GM10266 (cell line): ENCODE measurements around the gene PBLD.
"Not testable (repeated sequence)": the region's sequence is repeated elsewhere in the genome, so short reads cannot be mapped to it uniquely, and the experiment has no call there.

Experiments
- DNase-seq: peaks from one replicate; pipeline ENCODE4 v3.0.0; 2012; ENCODE audit errors: extremely low spot score
- TF ChIP-seq, protein P1 (sequence below): IDR thresholded peaks from 2 replicates; pipeline ENCODE4 v1.5.1; 2012; ENCODE audit warnings: mild to moderate bottlenecking, low read depth; ENCODE audit not compliant: control insufficient read depth, insufficient read depth; ENCODE audit errors: missing control alignments

The PBLD gene

DNA sequence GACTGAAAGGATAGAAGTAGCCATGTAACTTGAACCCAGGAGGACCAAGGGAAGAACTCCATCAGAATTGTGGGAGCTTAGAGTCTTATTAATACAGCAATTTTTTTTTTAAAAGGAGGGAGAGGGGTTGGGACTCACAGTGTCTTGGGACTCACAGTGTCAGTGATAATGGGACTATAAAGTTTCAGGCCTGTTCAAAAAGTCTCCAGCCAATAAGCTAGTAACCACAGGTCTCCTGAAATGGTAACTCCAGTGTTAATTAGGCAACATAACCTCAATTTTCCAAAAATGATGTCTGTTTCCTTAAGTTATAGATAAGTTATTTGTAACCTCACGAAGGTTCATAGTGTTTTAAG, 3.2 kb downstream of the PBLD start:
- TF ChIP-seq, protein P1, sequence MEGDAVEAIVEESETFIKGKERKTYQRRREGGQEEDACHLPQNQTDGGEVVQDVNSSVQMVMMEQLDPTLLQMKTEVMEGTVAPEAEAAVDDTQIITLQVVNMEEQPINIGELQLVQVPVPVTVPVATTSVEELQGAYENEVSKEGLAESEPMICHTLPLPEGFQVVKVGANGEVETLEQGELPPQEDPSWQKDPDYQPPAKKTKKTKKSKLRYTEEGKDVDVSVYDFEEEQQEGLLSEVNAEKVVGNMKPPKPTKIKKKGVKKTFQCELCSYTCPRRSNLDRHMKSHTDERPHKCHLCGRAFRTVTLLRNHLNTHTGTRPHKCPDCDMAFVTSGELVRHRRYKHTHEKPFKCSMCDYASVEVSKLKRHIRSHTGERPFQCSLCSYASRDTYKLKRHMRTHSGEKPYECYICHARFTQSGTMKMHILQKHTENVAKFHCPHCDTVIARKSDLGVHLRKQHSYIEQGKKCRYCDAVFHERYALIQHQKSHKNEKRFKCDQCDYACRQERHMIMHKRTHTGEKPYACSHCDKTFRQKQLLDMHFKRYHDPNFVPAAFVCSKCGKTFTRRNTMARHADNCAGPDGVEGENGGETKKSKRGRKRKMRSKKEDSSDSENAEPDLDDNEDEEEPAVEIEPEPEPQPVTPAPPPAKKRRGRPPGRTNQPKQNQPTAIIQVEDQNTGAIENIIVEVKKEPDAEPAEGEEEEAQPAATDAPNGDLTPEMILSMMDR, result no peak
- DNase-seq, result no peak

DNA sequence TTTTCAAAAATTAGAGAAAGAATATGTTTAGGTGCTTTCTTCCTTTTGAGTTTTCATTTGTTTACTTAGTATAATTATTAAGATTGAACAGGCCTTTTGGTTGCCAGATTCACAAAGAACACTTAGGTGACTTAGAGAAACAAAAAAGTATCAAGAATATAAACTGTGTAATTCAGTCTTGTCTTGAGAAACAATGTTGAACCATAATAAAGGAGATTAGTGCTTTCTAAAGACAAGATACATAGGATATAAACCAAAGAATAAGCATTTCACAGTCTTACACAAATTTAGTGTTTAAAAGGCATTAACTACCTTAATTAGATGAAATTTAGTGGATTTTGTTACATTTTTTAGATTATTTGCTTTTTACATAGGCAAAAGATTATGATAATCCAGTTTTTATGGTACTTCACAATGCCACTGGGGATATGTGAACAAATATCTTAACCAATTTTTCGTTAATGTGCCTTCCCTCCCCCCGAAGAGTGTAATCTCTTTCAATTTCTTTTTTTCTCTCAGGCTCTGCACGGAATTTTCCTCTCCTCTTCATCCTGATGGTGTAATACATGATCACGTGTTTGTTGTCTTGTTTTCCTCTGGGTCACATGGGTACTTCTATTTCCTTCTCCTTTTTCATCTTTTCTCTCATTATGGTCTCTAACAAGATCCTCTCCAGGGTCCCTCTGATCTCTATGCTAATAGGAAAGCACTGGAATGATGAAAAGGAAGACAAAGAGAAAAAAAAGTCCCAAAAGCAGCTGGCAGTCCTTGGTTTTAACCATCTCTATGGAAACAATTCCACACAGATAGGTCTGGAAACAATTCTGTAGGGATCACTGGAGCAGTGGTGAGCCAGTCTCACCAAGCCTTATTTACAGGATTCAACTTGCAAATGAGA, 4.6 kb downstream of the PBLD start:
- no peak for DNase-seq
- TF ChIP-seq, protein P1, result no peak

DNA sequence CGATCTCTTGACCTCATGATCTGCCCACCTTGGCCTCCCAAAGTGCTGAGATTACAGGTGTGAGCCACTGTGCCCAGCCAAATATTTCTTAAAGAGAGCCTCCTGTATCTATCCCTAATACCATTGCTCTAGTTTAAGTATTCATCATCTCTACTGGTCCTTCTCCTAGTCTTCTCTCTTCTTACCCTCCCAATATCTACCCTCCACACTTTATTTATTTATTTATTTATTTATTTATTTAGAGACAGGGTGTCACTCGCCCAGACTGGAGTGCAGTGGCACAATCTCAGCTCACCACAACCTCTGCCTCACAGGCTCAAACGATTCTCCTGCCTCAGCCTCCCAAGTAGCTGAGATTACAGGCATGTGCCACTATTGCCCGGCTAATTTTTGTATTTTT, 8.3 kb downstream of the PBLD start:
- not testable (repeated sequence) for DNase-seq

DNA sequence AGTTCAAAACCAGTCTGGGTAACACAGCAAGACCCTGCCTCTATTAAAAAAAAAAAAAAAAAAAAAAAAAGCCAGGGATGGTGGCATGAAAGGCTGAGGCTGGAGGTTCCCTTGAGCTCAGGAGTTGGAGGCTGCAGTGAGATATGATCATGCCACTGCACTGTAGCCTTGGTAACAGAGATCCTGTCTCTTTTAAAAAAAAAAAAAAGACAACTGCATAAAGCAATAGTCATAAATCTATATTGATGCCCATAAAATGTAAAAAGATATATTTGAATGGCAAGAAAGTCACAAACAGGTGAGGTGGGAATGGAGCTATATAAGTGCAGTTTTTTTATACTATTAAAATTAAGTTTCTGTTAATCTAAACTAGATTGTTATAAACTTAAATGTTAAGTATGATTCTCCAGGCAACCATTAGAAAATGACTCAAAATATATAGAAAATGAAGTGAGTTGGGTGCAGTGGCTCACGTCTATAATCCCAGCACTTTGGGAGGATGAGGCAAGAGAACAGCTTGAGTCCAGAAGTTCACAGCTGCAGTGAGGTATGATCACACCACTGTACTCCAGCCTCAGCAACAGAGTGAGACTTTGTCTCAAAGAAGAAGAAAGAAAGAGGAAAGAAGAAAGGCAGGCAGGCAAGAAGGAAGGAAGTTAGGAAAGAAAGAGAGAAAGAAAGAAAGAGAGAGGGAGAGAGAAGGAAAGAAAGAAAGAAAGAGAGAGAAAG, 14.2 kb downstream of the PBLD start:
- TF ChIP-seq, protein P1, result no peak
- no peak for DNase-seq

DNA sequence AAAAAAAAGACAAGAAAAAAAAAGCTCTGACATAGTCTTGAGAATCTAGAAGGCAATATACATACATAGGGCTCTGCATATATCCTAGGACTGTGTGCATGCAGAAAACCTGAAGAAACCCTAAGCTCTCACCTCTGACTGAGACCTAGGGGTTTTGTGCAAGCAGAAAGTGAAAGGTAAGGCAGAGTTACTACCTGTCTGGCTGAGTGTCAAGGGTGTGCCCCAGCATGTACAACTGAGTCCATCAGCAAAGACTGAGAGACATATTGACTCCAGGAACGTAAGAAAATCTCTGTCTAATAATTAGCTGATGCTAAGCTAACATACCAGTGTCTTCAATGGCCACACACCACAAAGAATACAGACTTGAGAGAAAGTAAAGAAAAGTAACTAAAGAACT, 17.1 kb downstream of the PBLD start:
- TF ChIP-seq, protein P1, result no peak
- DNase-seq, result no peak

DNA sequence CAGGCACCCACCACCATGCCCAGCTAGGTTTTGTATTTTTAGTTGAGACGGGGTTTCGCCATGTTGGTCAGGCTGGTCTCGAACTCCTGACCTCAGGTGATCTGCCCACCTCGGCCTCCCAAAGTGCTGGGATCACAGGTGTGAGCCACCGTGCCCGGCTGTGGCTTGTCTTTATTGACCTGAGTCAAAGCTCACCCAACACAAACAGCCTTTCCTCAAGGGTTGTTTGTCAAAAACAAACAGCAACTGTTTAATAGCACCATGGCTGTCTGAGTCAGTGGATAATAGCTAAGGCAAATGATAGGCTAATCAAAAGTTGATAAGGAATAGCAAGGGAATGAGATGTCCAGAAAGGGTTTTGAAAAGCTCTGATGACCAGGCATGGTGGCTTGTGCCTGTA, 17.8 kb downstream of the PBLD start:
- not testable (repeated sequence) for DNase-seq

DNA sequence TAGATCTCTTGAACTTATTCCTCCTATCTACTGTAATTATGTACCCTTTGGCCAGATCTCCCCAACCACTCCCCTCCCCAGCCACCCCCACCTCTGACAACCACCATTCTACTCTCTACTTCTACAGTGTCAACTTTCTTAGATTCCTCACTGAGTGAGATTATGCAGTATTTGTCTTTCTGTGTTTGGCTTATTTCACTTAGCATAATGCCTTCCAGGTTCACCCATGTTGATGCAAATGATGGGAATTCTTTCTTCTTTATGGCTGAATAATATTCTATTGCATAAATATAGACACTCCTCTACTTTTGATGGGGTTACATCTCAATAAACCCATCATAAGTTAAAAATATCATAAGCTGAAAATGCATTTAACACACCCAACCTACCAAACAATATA, 22.2 kb downstream of the PBLD start:
- no peak for DNase-seq
- TF ChIP-seq, protein P1, result no peak

DNA sequence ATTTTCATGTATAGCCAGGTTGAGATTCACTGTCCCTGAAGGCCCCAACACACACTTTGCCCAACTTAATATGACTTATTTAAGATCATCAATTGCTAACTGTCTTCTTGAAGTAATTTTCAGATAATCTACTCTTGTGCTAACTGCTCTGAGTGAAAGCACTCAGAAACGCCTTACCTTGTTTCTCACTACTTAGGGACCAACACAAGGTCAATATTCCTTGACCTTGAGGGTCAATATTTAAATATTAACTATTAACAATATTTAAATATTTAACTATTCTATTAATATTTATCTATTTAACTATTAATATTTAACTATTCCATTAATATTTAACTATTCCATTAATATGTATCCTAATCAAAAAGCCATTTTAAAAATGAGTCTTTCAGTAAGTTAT, 26.9 kb downstream of the PBLD start:
- no peak for DNase-seq
- TF ChIP-seq, protein P1, result no peak
